SK-N-SH (cell line): ENCODE measurements around the gene INSRR. TPM values are rescaled to one million over a fixed set of nuclear protein-coding genes. Genes with fewer than 3 reads are reported as not detected.

Experiments
- CTCF ChIA-PET: fragments of 300-600, 350-600 bp; formaldehyde crosslinking; extraction: SDS; loops from one replicate; lab custom pipeline; 2021; lab: Yijun Ruan, JAX
- POLR2A ChIA-PET: fragments of 350-600 bp; sonication (Branson Sonifier 250); formaldehyde crosslinking; extraction: SDS; loops from one replicate; lab custom pipeline; 2020; ENCODE audit warnings: antibody characterized with exemption, inconsistent platforms; lab: Yijun Ruan, JAX
- DNase-seq: peaks from one replicate; pipeline ENCODE4 v3.0.0; 2012
- H2AFZ ChIP-seq: fragments of 200-600 bp; sonication (generic); 2 replicates; pipeline ENCODE4 v1.8.1; 2016; ENCODE audit warnings: antibody characterized with exemption, mild to moderate bottlenecking, low read depth
- H3F3A ChIP-seq: fragments of 200-600 bp; sonication (generic); replicated peaks from 2 replicates; pipeline ENCODE3; 2016; ENCODE audit warnings: antibody characterized with exemption, mild to moderate bottlenecking; ENCODE audit not compliant: insufficient read depth
- H3K27ac ChIP-seq, 2 experiments: fragments of 200-500 bp in 1 of 2; fragments of 200-600 bp in 1 of 2; sonication (Bioruptor generic) in 1 of 2; sonication (generic), shearing (Covaris generic) in 1 of 2; 2 replicates each; pipeline versions ENCODE4 v1.5.1 to v1.6.1; 2014 to 2016; ENCODE audit warnings: low read depth in 2 of 2, inconsistent platforms in 1 of 2, low read length in 1 of 2, mild to moderate bottlenecking in 1 of 2, mixed read lengths in 1 of 2
- H3K27me3 ChIP-seq: fragments of 200-600 bp; sonication (generic), shearing (Covaris generic); 2 replicates; pipeline ENCODE4 v1.6.1; 2016; ENCODE audit warnings: mixed run types; ENCODE audit not compliant: insufficient read depth
- H3K36me3 ChIP-seq, 2 experiments: fragments of 200-500 bp in 1 of 2; fragments of 200-600 bp in 1 of 2; sonication (Bioruptor generic) in 1 of 2; sonication (generic) in 1 of 2; replicated peaks in 1 of 2; 2 replicates each; pipeline versions ENCODE3 to v1.5.1; 2014 to 2016; ENCODE audit warnings: low read length in 1 of 2, mild to moderate bottlenecking in 1 of 2; ENCODE audit not compliant: insufficient read depth in 2 of 2, control insufficient read depth in 1 of 2
- H3K4me1 ChIP-seq, 2 experiments: fragments of 200-500 bp in 1 of 2; fragments of 200-600 bp in 1 of 2; sonication (Bioruptor generic) in 1 of 2; sonication (generic), shearing (Covaris generic) in 1 of 2; 2 replicates each; pipeline versions ENCODE4 v1.5.1 to v1.6.1; 2014 to 2016; ENCODE audit warnings: low read depth in 1 of 2, low read length in 1 of 2, mixed run types in 1 of 2; ENCODE audit not compliant: insufficient read depth in 2 of 2, control insufficient read depth in 1 of 2
- H3K4me2 ChIP-seq: fragments of 200-600 bp; sonication (generic), shearing (Covaris generic); 2 replicates; pipeline ENCODE4 v1.6.1; 2017; ENCODE audit warnings: mixed run types
- H3K4me3 ChIP-seq, 2 experiments: fragments of 200-500 bp in 1 of 2; fragments of 200-600 bp in 1 of 2; sonication (Bioruptor generic) in 1 of 2; sonication (generic), shearing (Covaris generic) in 1 of 2; 2 replicates each; pipeline versions ENCODE4 v1.5.1 to v1.8.1; 2014 to 2016; ENCODE audit warnings: low read depth in 2 of 2, inconsistent platforms in 1 of 2, low read length in 1 of 2, mild to moderate bottlenecking in 1 of 2, mixed read lengths in 1 of 2, moderate library complexity in 1 of 2
- H3K79me2 ChIP-seq: fragments of 200-600 bp; sonication (generic); 2 replicates; pipeline ENCODE4 v1.8.1; 2017; ENCODE audit warnings: mild to moderate bottlenecking; ENCODE audit not compliant: insufficient read depth
- H3K9ac ChIP-seq: fragments of 200-600 bp; sonication (generic); 2 replicates; pipeline ENCODE4 v1.6.1; 2017; ENCODE audit warnings: mixed run types
- H3K9me2 ChIP-seq: fragments of 200-600 bp; sonication (generic); 2 replicates; pipeline ENCODE4 v1.6.1; 2017; ENCODE audit warnings: mixed run types
- H3K9me3 ChIP-seq: fragments of 200-600 bp; sonication (generic); 2 replicates; pipeline ENCODE4 v1.6.1; 2017; ENCODE audit warnings: mixed run types, mild to moderate bottlenecking, moderate library complexity
- H4K20me1 ChIP-seq: fragments of 200-600 bp; sonication (generic); 2 replicates; pipeline ENCODE4 v1.6.1; 2017; ENCODE audit warnings: mild to moderate bottlenecking, mixed run types; ENCODE audit not compliant: insufficient read depth
- CHD2 ChIP-seq: fragments of 150-350 bp; IDR thresholded peaks from 2 replicates; pipeline ENCODE4 v1.6.1; 2018; ENCODE audit warnings: low read length; ENCODE audit not compliant: partially characterized antibody
- ELF1 ChIP-seq: IDR thresholded peaks from 2 replicates; pipeline ENCODE4 v1.4.0; 2012
- EP300 ChIP-seq, 2 experiments: IDR thresholded peaks; 2 replicates each; pipeline versions ENCODE4 v1.4.0 to v1.6.1; 2012; ENCODE audit warnings: borderline replicate concordance in 1 of 2, low read depth in 1 of 2, low read length in 1 of 2
- EZH2phosphoT487 ChIP-seq: fragments of 200-600 bp; sonication (generic); IDR thresholded peaks from 2 replicates; pipeline ENCODE4 v1.6.1; 2017; ENCODE audit warnings: low read depth, mixed run types, mild to moderate bottlenecking, antibody characterized with exemption, moderate library complexity, borderline replicate concordance
- GABPA ChIP-seq: IDR thresholded peaks from 2 replicates; pipeline ENCODE4 v1.4.0; 2012; ENCODE audit warnings: low read depth, mild to moderate bottlenecking
- JUND ChIP-seq: IDR thresholded peaks from 2 replicates; pipeline ENCODE4 v1.4.0; 2012
- MAX ChIP-seq: IDR thresholded peaks from 2 replicates; pipeline ENCODE4 v1.4.0; 2012; ENCODE audit warnings: low read depth
- NRF1 ChIP-seq: IDR thresholded peaks from 2 replicates; pipeline ENCODE4 v1.6.1; 2012; ENCODE audit warnings: low read depth, mild to moderate bottlenecking, low read length
- PBX3 ChIP-seq: IDR thresholded peaks from 2 replicates; pipeline ENCODE4; 2012
- RAD21 ChIP-seq: IDR thresholded peaks from 2 replicates; pipeline ENCODE4 v1.6.1; 2012; ENCODE audit warnings: mild to moderate bottlenecking, low read length
- RCOR1 ChIP-seq: fragments of 150-350 bp; IDR thresholded peaks from 2 replicates; pipeline ENCODE4 v1.6.1; 2017; ENCODE audit warnings: antibody characterized with exemption, low read length
- REST ChIP-seq: IDR thresholded peaks from 2 replicates; pipeline ENCODE4 v1.6.1; 2012; ENCODE audit warnings: mild to moderate bottlenecking, low read depth, low read length, moderate library complexity
- RFX5 ChIP-seq: IDR thresholded peaks from 2 replicates; pipeline ENCODE4 v1.6.1; 2012; ENCODE audit warnings: mild to moderate bottlenecking, improper control_type of control experiment, low read length
- RXRA ChIP-seq: IDR thresholded peaks from 2 replicates; pipeline ENCODE4 v1.4.0; 2012; ENCODE audit warnings: low read depth, mild to moderate bottlenecking, borderline replicate concordance
- SIN3A ChIP-seq: IDR thresholded peaks from 2 replicates; pipeline ENCODE4 v1.6.1; 2012; ENCODE audit warnings: low read depth, mild to moderate bottlenecking, low read length, moderate library complexity, borderline replicate concordance
- TAF1 ChIP-seq: IDR thresholded peaks from 2 replicates; pipeline ENCODE4 v1.6.1; 2012; ENCODE audit warnings: low read depth, mild to moderate bottlenecking, low read length, moderate library complexity, borderline replicate concordance
- TEAD4 ChIP-seq: IDR thresholded peaks from 2 replicates; pipeline ENCODE4 v1.4.0; 2012; ENCODE audit warnings: mild to moderate bottlenecking, borderline replicate concordance; ENCODE audit not compliant: insufficient read depth
- USF1 ChIP-seq: IDR thresholded peaks from 2 replicates; pipeline ENCODE4 v1.4.0; 2012; ENCODE audit warnings: low read depth, borderline replicate concordance
- USF2 ChIP-seq: fragments of 150-350 bp; IDR thresholded peaks from 2 replicates; pipeline ENCODE4 v1.6.1; 2017; ENCODE audit warnings: antibody characterized with exemption, low read length, low read depth, borderline replicate concordance
- YY1 ChIP-seq: IDR thresholded peaks from 2 replicates; pipeline ENCODE4 v1.4.0; 2012; ENCODE audit warnings: low read depth, mild to moderate bottlenecking
- WGBS: methylation state at CpG from one replicate; pipeline ENCODE4 v1.1.6; 2017; ENCODE audit warnings: low lambda C conversion rate; 5-methylcytosine and 5-hydroxymethylcytosine counted together
- polyA plus RNA-seq, 3 experiments: library from polyadenylated mRNA; depleted of rRNA; stranded (reverse); fragments of >200 nt; gene quantifications; 2 replicates each; pipeline ENCODE4 v1.2.3, GENCODE V29; 2012

INSRR gene
- polyA plus RNA-seq, 1 of the 3 experiments (the other 2 are of a cell fraction), result 0.20 TPM

- no peaks in the 10 kb centered on the region for H3K9me3 ChIP-seq
- no peak overlapping the region for H3K4me2 ChIP-seq
- H3K36me3 ChIP-seq, result no peaks in the 10 kb centered on the region
- H3F3A ChIP-seq, result peaks cover 7% of the 10 kb centered on the region
- TF ChIP-seq RAD21, result no peak
- no peak for TF ChIP-seq EZH2phosphoT487
- no peak for TF ChIP-seq NRF1
- TF ChIP-seq SIN3A, result no peak
- TF ChIP-seq RFX5, result no peak
- TF ChIP-seq CHD2, result no peak
- TF ChIP-seq EP300 (IDR thresholded peaks at IDR 0.05; ENCODE audit: borderline replicate concordance in 1 of 2, low read depth in 1 of 2, low read length in 1 of 2), result no peak
- TF ChIP-seq USF1, result no peak
- no peak for TF ChIP-seq JUND
- no peak for TF ChIP-seq MAX
- no peak for TF ChIP-seq RCOR1
- TF ChIP-seq YY1, result no peak
- no peak for TF ChIP-seq ELF1
- TF ChIP-seq, all 33 proteins: peak for 0
- Histone ChIP-seq H3K4me3 (no peak overlapping the region), H3K79me2 (no peaks in the 10 kb centered on the region), H3K27me3 (no peaks in the 10 kb centered on the region; the same call in 1 of the 2 replicates), H2AFZ (no peak overlapping the region), H3K4me1 (peaks cover 0 to 56% of the 10 kb centered on the region in 2 experiments; a peak in 1 of 4 replicates), H3K27ac (no peak overlapping the region), H4K20me1 (no peaks in the 10 kb centered on the region), H3K9ac (no peak overlapping the region), H3K9me2 (no peaks in the 10 kb centered on the region)
- 84% methylated on average over 13 of the region's 13 CpGs for WGBS
- DNase-seq, result no peak
- CTCF ChIA-PET, result interaction anchor here (0.9 to 21.6 kb wide), 11 partner anchors 15 to 195 kb away, joined by 3 to 455 read pairs (median 114); partner anchors contain the start of genes INSRR, ISG20L2, METTL25B and NTRK1
- POLR2A ChIA-PET, result interaction anchor here (1.0 to 2.9 kb wide), 2 partner anchors 25 to 28 kb away, joined by 3 to 27 read pairs; partner anchors contain the start of genes INSRR and NTRK1
Measured at GRCh38 chr1:156885880-156886355, 27.0 kb upstream of the INSRR start.

- Histone ChIP-seq H3K4me3 (no peak overlapping the region), H3K4me1 (peaks cover 0 to 56% of the 10 kb centered on the region in 2 experiments; a peak in 1 of 4 replicates), H3K79me2 (no peaks in the 10 kb centered on the region), H4K20me1 (no peaks in the 10 kb centered on the region), H3K9ac (no peak overlapping the region), H2AFZ (no peak overlapping the region), H3K27ac (no peak overlapping the region), H3K9me2 (no peaks in the 10 kb centered on the region), H3K27me3 (no peaks in the 10 kb centered on the region; the same call in 1 of the 2 replicates), H3K9me3 (no peaks in the 10 kb centered on the region), H3K4me2 (no peak overlapping the region), H3F3A (peaks cover 4% of the 10 kb centered on the region), H3K36me3 (no peaks in the 10 kb centered on the region)
- ChIA-PET POLR2A (interaction anchor here (2.9 kb wide), 1 partner anchor 25 kb away, joined by 27 read pairs; the partner anchor contains the start of genes INSRR and NTRK1), CTCF (interaction anchor here (0.9 to 21.6 kb wide), 9 partner anchors 16 to 195 kb away, joined by 3 to 455 read pairs (median 156); partner anchors contain the start of genes INSRR, ISG20L2, METTL25B and NTRK1)
- no peak for DNase-seq
- 67% methylated on average over 1 of the region's 1 CpG for WGBS
- TF ChIP-seq RXRA (no peak), TAF1 (no peak), PBX3 (no peak), TEAD4 (no peak), EP300 (IDR thresholded peaks at IDR 0.05; ENCODE audit: borderline replicate concordance in 1 of 2, low read depth in 1 of 2, low read length in 1 of 2) (no peak), JUND (no peak), USF2 (no peak), REST (no peak), GABPA (no peak), MAX (no peak), RCOR1 (no peak)
Measured at GRCh38 chr1:156885314-156885713, 26.4 kb upstream of the INSRR start.
